ENCODE results near the gene TFAP2E. TPM values are rescaled to one million over a fixed set of nuclear protein-coding genes. Genes with fewer than 3 reads are reported as not detected.

TFAP2E gene
- total RNA-seq, 1 donor, result 0.18 TPM

GRCh38 chr1:35622510-35623178, 49.5 kb downstream of the TFAP2E start:
- no peak overlapping the region for H3K4me3 ChIP-seq (ENCODE audit: low read depth, low read length)

GRCh38 chr1:35623832-35624231, 50.7 kb downstream of the TFAP2E start:
- no peak for DNase-seq (ENCODE audit: low read depth)
- no peak for TF ChIP-seq CTCF (IDR thresholded peaks at IDR 0.05; ENCODE audit: insufficient read depth, low read length)
- H3K4me3 ChIP-seq (ENCODE audit: low read depth, low read length), result no peak overlapping the region

More at GRCh38 chr1:35622510-35623178, 49.5 kb downstream of the TFAP2E start:
- DNase-seq (ENCODE audit: low read depth), result no peak
- TF ChIP-seq CTCF (IDR thresholded peaks at IDR 0.05; ENCODE audit: insufficient read depth, low read length), result no peak

GRCh38 chr1:35629051-35629450, 55.9 kb downstream of the TFAP2E start:
- H3K4me3 ChIP-seq (ENCODE audit: low read depth, low read length), result no peak overlapping the region
- no peak for DNase-seq (ENCODE audit: low read depth)
- TF ChIP-seq CTCF (IDR thresholded peaks at IDR 0.05; ENCODE audit: insufficient read depth, low read length), result no peak

- no peak for TF ChIP-seq CTCF (IDR thresholded peaks at IDR 0.05; ENCODE audit: insufficient read depth, low read length)
- H3K4me3 ChIP-seq (ENCODE audit: low read depth, low read length), result no peak overlapping the region
- DNase-seq (ENCODE audit: low read depth), result no peak
These were observed 58.3 kb downstream of the TFAP2E start for GRCh38 chr1:35631396-35631795.

GRCh38 chr1:35633547-35633946, 60.4 kb downstream of the TFAP2E start:
- DNase-seq (ENCODE audit: low read depth), result no peak
- TF ChIP-seq CTCF (IDR thresholded peaks at IDR 0.05; ENCODE audit: insufficient read depth, low read length), result no peak

GRCh38 chr1:35637401-35637809, 64.3 kb downstream of the TFAP2E start:
- peak; percentile 67 for DNase-seq (ENCODE audit: low read depth)
- no peak for TF ChIP-seq CTCF (IDR thresholded peaks at IDR 0.05; ENCODE audit: insufficient read depth, low read length)
- H3K4me3 ChIP-seq (ENCODE audit: low read depth, low read length), result peak overlapping the region; percentile 53

More at GRCh38 chr1:35633547-35633946, 60.4 kb downstream of the TFAP2E start:
- no peak overlapping the region for H3K4me3 ChIP-seq (ENCODE audit: low read depth, low read length)

Data from fibroblast of the aortic adventitia (primary cell).